Stimulated activated CD8-positive, alpha-beta memory T cell treated with anti-CD3 and anti-CD28 coated beads, Interleukin-12 subunit alpha, Interleukin-12 subunit beta, amount 100 ng/mL, for 24 hours (primary cell): Measurements from ENCODE around the gene SELENOF.
"Not testable (repeated sequence)": the region's sequence is repeated elsewhere in the genome, so short reads cannot be mapped to it uniquely, and the experiment has no call there.

Experiments used
- DNase-seq: peaks from one replicate; pipeline ENCODE4 v3.0.0-alpha.2; 2020; ENCODE audit errors: extremely low read depth

Gene SELENOF

GRCh38 chr1:86814118-86814517 is 99.8 kb downstream of the SELENOF start:
- not testable (repeated sequence) for DNase-seq
